ENCODE results near the gene PHLDA3. TPM values are rescaled to one million over a fixed set of nuclear protein-coding genes. Genes with fewer than 3 reads are reported as not detected.
A peak's percentile ranks its signal among the peaks of the same experiment; 100 is the strongest.

The PHLDA3 gene
- total and polyA plus RNA-seq, 2 donors (not counting 3 experiments of a cell fraction or from before 2014, with no cell fraction given): 21.4 to 29.5 TPM

DNA sequence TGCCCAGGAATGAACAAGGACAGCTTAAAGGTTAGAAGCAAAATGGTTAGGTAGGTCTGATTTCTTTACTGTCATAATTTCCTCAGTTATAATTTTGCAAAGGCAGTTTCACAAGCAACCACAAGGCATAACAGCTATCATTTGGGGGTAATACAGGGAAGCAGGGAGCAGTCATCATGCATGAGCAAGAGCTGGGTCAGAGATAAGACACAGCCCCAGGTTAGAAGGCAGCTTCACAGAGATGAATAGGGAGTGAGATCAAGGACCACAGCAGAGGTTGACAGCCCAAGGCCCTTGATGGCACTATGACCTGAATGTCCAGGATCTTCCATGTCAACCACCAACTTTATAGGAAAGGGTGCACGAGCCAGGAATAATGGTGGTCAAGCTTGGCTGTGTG lies 46.9 kb upstream of the PHLDA3 start:
- Histone ChIP-seq H3K27me3 (ENCODE audit: control insufficient read depth in 2 of 2, insufficient read depth in 2 of 2, low read length in 2 of 2) (no peaks in the 10 kb centered on the region), H3K4me1 (ENCODE audit: control insufficient read depth, extremely low read depth, insufficient read depth, low read length) (peaks cover 13% of the 10 kb centered on the region), H2AFZ (ENCODE audit: low read depth, low read length) (no peak overlapping the region), H4K20me1 (replicated peaks; ENCODE audit: control insufficient read depth, extremely low read depth, insufficient read depth, low read length) (no peaks in the 10 kb centered on the region), H3K4me3 (replicated peaks in 1 of 3; ENCODE audit: insufficient read depth in 1 of 3, low read depth in 1 of 3, low read length in 3 of 3) (no peak overlapping the region), H3K79me2 (ENCODE audit: control insufficient read depth, insufficient read depth, low read length) (no peaks in the 10 kb centered on the region), H3K4me2 (ENCODE audit: insufficient read depth, low read length) (no peak overlapping the region), H3K9ac (replicated peaks; ENCODE audit: extremely low read depth, insufficient read depth, low read length) (no peak overlapping the region), H3K27ac (ENCODE audit: insufficient read depth, low read depth, low read length) (no peak overlapping the region), H3K9me1 (replicated peaks; ENCODE audit: control insufficient read depth, extremely low read depth, insufficient read depth, low read length) (no peaks in the 10 kb centered on the region), H3K9me3 (replicated peaks; ENCODE audit: control insufficient read depth, insufficient read depth, low read length) (no peaks in the 10 kb centered on the region), H3K36me3 (ENCODE audit: control insufficient read depth in 2 of 2, extremely low read depth in 1 of 2, insufficient read depth in 2 of 2, low read length in 2 of 2) (no peaks in the 10 kb centered on the region)
- DNase-seq (ENCODE audit: low read depth, low spot score) (no peak), FAIRE-seq (peak; percentile 35)
- CTCF ChIA-PET: interaction anchor here (1.1 to 26.3 kb wide), 6 partner anchors 11 to 277 kb away, joined by 3 to 1317 read pairs (median 4); no protein-coding TSS in a partner anchor
- POLR2A ChIA-PET: no interaction called here
- BruUV-seq (replicated peaks): no TSS peak
- intact Hi-C loops (cut with micrococcal nuclease): no loop called here
- TF ChIP-seq POLR2A (IDR thresholded peaks at IDR 0.05; ENCODE audit: low read depth, low read length) (no peak), GATA2 (IDR thresholded peaks at IDR 0.05; ENCODE audit: insufficient read depth, insufficient read length, low read depth, low read length) (no peak), JUN (IDR thresholded peaks at IDR 0.05; ENCODE audit: borderline replicate concordance, insufficient read depth, insufficient read length, low read depth) (no peak), EZH2 (IDR thresholded peaks at IDR 0.05; ENCODE audit: borderline replicate concordance, low read depth, low read length, severe bottlenecking) (no peak), CTCF (IDR thresholded peaks at IDR 0.05; ENCODE audit: extremely low read depth in 1 of 2, insufficient read depth in 1 of 2, low read depth in 1 of 2, low read length in 2 of 2) (no peak), MAX (IDR thresholded peaks at IDR 0.05; ENCODE audit: insufficient read depth, insufficient read length) (no peak), MYC (IDR thresholded peaks at IDR 0.05; ENCODE audit: low read depth, low read length) (no peak), POLR2AphosphoS5 (IDR thresholded peaks at IDR 0.05; ENCODE audit: insufficient read depth, low read depth, low read length) (no peak), FOS (IDR thresholded peaks at IDR 0.05; ENCODE audit: borderline replicate concordance, insufficient read depth, low read length) (no peak)
- dilution Hi-C loops (cut with MboI; ENCODE audit: extremely low pct_ligation_motif_present, low sequenced_read_pairs): loop anchor here (5.0 kb wide), 1 partner anchor 39 kb away; no protein-coding TSS in a partner anchor
